ENCODE data around the gene MCF2L2. TPM values are rescaled to one million over a fixed set of nuclear protein-coding genes. Genes with fewer than 3 reads are reported as not detected.
A peak's percentile ranks its signal among the peaks of the same experiment; 100 is the strongest.

Gene MCF2L2
- total RNA-seq, 1 experiment from 2014 or later, result 12.2 TPM

- H3K36me3 ChIP-seq (ENCODE audit: insufficient read depth, low read length), result no peaks in the 10 kb centered on the region
- H3K4me1 ChIP-seq (ENCODE audit: low read length), result peaks cover 29% of the 10 kb centered on the region
- no peaks in the 10 kb centered on the region for H3K27me3 ChIP-seq (ENCODE audit: low read length)
- H3K4me3 ChIP-seq (ENCODE audit: low read length), result no peak overlapping the region
- H3K79me2 ChIP-seq (ENCODE audit: low read length), result no peaks in the 10 kb centered on the region
- no peak overlapping the region for H3K27ac ChIP-seq (ENCODE audit: low read length)
- peak overlapping the region; percentile 51 for H3K4me2 ChIP-seq (ENCODE audit: low read depth, low read length, poor library complexity, severe bottlenecking)
- H3K9ac ChIP-seq (ENCODE audit: low read length), result peak overlapping the region; percentile 29
- no peak overlapping the region for H2AFZ ChIP-seq (ENCODE audit: low read length)
- DNase-seq, result no peak
- H3K9me3 ChIP-seq (ENCODE audit: low read length), result no peaks in the 10 kb centered on the region
- H3K9me2 ChIP-seq (replicated peaks; ENCODE audit: insufficient read depth, low read length), result no peaks in the 10 kb centered on the region
- H4K20me1 ChIP-seq (ENCODE audit: insufficient read depth, low read depth, low read length), result no peaks in the 10 kb centered on the region
Measured at GRCh38 chr3:183285318-183285717, 143.1 kb downstream of the MCF2L2 start.

- no peak overlapping the region for H3K9ac ChIP-seq (ENCODE audit: low read length)
- no peak overlapping the region for H2AFZ ChIP-seq (ENCODE audit: low read length)
- no peak overlapping the region for H3K4me2 ChIP-seq (ENCODE audit: low read depth, low read length, poor library complexity, severe bottlenecking)
- no peak overlapping the region for H3K4me3 ChIP-seq (ENCODE audit: low read length)
- no peaks in the 10 kb centered on the region for H3K27me3 ChIP-seq (ENCODE audit: low read length)
- H3K9me3 ChIP-seq (ENCODE audit: low read length), result no peaks in the 10 kb centered on the region
- H3K4me1 ChIP-seq (ENCODE audit: low read length), result peaks cover 26% of the 10 kb centered on the region
- DNase-seq, result no peak
- no peaks in the 10 kb centered on the region for H3K36me3 ChIP-seq (ENCODE audit: insufficient read depth, low read length)
- no peaks in the 10 kb centered on the region for H3K79me2 ChIP-seq (ENCODE audit: low read length)
- no peaks in the 10 kb centered on the region for H4K20me1 ChIP-seq (ENCODE audit: insufficient read depth, low read depth, low read length)
- H3K27ac ChIP-seq (ENCODE audit: low read length), result no peak overlapping the region
- H3K9me2 ChIP-seq (replicated peaks; ENCODE audit: insufficient read depth, low read length), result no peaks in the 10 kb centered on the region
Measured at GRCh38 chr3:183284570-183284969, 143.8 kb downstream of the MCF2L2 start.

GRCh38 chr3:183283886-183284285 lies 144.5 kb downstream of the MCF2L2 start:
- DNase-seq, result no peak
- H2AFZ ChIP-seq (ENCODE audit: low read length), result no peak overlapping the region
- no peaks in the 10 kb centered on the region for H3K27me3 ChIP-seq (ENCODE audit: low read length)

GRCh38 chr3:183281126-183281797 lies 147.2 kb downstream of the MCF2L2 start:
- Histone ChIP-seq H3K9me3 (ENCODE audit: low read length) (no peaks in the 10 kb centered on the region), H3K9ac (ENCODE audit: low read length) (no peak overlapping the region), H3K79me2 (ENCODE audit: low read length) (no peaks in the 10 kb centered on the region), H3K4me2 (ENCODE audit: low read depth, low read length, poor library complexity, severe bottlenecking) (no peak overlapping the region), H4K20me1 (ENCODE audit: insufficient read depth, low read depth, low read length) (no peaks in the 10 kb centered on the region), H3K4me1 (ENCODE audit: low read length) (peaks cover 31% of the 10 kb centered on the region), H2AFZ (ENCODE audit: low read length) (no peak overlapping the region), H3K27me3 (ENCODE audit: low read length) (no peaks in the 10 kb centered on the region), H3K9me2 (replicated peaks; ENCODE audit: insufficient read depth, low read length) (no peaks in the 10 kb centered on the region), H3K27ac (ENCODE audit: low read length) (no peak overlapping the region), H3K4me3 (ENCODE audit: low read length) (no peak overlapping the region), H3K36me3 (ENCODE audit: insufficient read depth, low read length) (no peaks in the 10 kb centered on the region)
- no peak for DNase-seq

More at GRCh38 chr3:183283886-183284285, 144.5 kb downstream of the MCF2L2 start:
- Histone ChIP-seq H3K4me3 (ENCODE audit: low read length) (no peak overlapping the region), H3K79me2 (ENCODE audit: low read length) (no peaks in the 10 kb centered on the region), H4K20me1 (ENCODE audit: insufficient read depth, low read depth, low read length) (no peaks in the 10 kb centered on the region), H3K9me3 (ENCODE audit: low read length) (no peaks in the 10 kb centered on the region), H3K9me2 (replicated peaks; ENCODE audit: insufficient read depth, low read length) (no peaks in the 10 kb centered on the region), H3K4me1 (ENCODE audit: low read length) (peaks cover 31% of the 10 kb centered on the region), H3K4me2 (ENCODE audit: low read depth, low read length, poor library complexity, severe bottlenecking) (no peak overlapping the region), H3K9ac (ENCODE audit: low read length) (no peak overlapping the region), H3K36me3 (ENCODE audit: insufficient read depth, low read length) (no peaks in the 10 kb centered on the region), H3K27ac (ENCODE audit: low read length) (no peak overlapping the region)

GRCh38 chr3:183279371-183279770 lies 149.0 kb downstream of the MCF2L2 start:
- no peaks in the 10 kb centered on the region for H3K79me2 ChIP-seq (ENCODE audit: low read length)
- no peaks in the 10 kb centered on the region for H3K9me3 ChIP-seq (ENCODE audit: low read length)
- no peaks in the 10 kb centered on the region for H3K9me2 ChIP-seq (replicated peaks; ENCODE audit: insufficient read depth, low read length)
- H3K4me2 ChIP-seq (ENCODE audit: low read depth, low read length, poor library complexity, severe bottlenecking), result no peak overlapping the region
- peaks cover 31% of the 10 kb centered on the region for H3K4me1 ChIP-seq (ENCODE audit: low read length)
- no peaks in the 10 kb centered on the region for H4K20me1 ChIP-seq (ENCODE audit: insufficient read depth, low read depth, low read length)
- H3K36me3 ChIP-seq (ENCODE audit: insufficient read depth, low read length), result no peaks in the 10 kb centered on the region
- no peak overlapping the region for H3K27ac ChIP-seq (ENCODE audit: low read length)
- H3K4me3 ChIP-seq (ENCODE audit: low read length), result no peak overlapping the region
- H2AFZ ChIP-seq (ENCODE audit: low read length), result no peak overlapping the region
- H3K27me3 ChIP-seq (ENCODE audit: low read length), result no peaks in the 10 kb centered on the region
- no peak for DNase-seq
- no peak overlapping the region for H3K9ac ChIP-seq (ENCODE audit: low read length)

GRCh38 chr3:183278479-183279088 lies 149.8 kb downstream of the MCF2L2 start:
- DNase-seq, result no peak
- Histone ChIP-seq H4K20me1 (ENCODE audit: insufficient read depth, low read depth, low read length) (no peaks in the 10 kb centered on the region), H3K4me3 (ENCODE audit: low read length) (no peak overlapping the region), H3K4me1 (ENCODE audit: low read length) (peaks cover 31% of the 10 kb centered on the region), H2AFZ (ENCODE audit: low read length) (no peak overlapping the region), H3K9ac (ENCODE audit: low read length) (no peak overlapping the region), H3K79me2 (ENCODE audit: low read length) (no peaks in the 10 kb centered on the region), H3K9me3 (ENCODE audit: low read length) (no peaks in the 10 kb centered on the region), H3K27me3 (ENCODE audit: low read length) (no peaks in the 10 kb centered on the region), H3K36me3 (ENCODE audit: insufficient read depth, low read length) (no peaks in the 10 kb centered on the region), H3K9me2 (replicated peaks; ENCODE audit: insufficient read depth, low read length) (no peaks in the 10 kb centered on the region), H3K4me2 (ENCODE audit: low read depth, low read length, poor library complexity, severe bottlenecking) (no peak overlapping the region), H3K27ac (ENCODE audit: low read length) (no peak overlapping the region)

GRCh38 chr3:183277260-183277659 lies 151.2 kb downstream of the MCF2L2 start:
- no peak overlapping the region for H3K9ac ChIP-seq (ENCODE audit: low read length)
- no peak overlapping the region for H3K27ac ChIP-seq (ENCODE audit: low read length)
- no peak overlapping the region for H2AFZ ChIP-seq (ENCODE audit: low read length)
- no peak for DNase-seq
- no peaks in the 10 kb centered on the region for H3K9me2 ChIP-seq (replicated peaks; ENCODE audit: insufficient read depth, low read length)
- H3K4me2 ChIP-seq (ENCODE audit: low read depth, low read length, poor library complexity, severe bottlenecking), result no peak overlapping the region
- H3K4me1 ChIP-seq (ENCODE audit: low read length), result peaks cover 35% of the 10 kb centered on the region
- no peaks in the 10 kb centered on the region for H3K79me2 ChIP-seq (ENCODE audit: low read length)
- H3K9me3 ChIP-seq (ENCODE audit: low read length), result no peaks in the 10 kb centered on the region
- H4K20me1 ChIP-seq (ENCODE audit: insufficient read depth, low read depth, low read length), result no peaks in the 10 kb centered on the region
- no peaks in the 10 kb centered on the region for H3K36me3 ChIP-seq (ENCODE audit: insufficient read depth, low read length)
- H3K4me3 ChIP-seq (ENCODE audit: low read length), result no peak overlapping the region
- H3K27me3 ChIP-seq (ENCODE audit: low read length), result no peaks in the 10 kb centered on the region

- no peaks in the 10 kb centered on the region for H3K27me3 ChIP-seq (ENCODE audit: low read length)
- H2AFZ ChIP-seq (ENCODE audit: low read length), result no peak overlapping the region
- H3K36me3 ChIP-seq (ENCODE audit: insufficient read depth, low read length), result no peaks in the 10 kb centered on the region
- H3K9me3 ChIP-seq (ENCODE audit: low read length), result no peaks in the 10 kb centered on the region
- H3K79me2 ChIP-seq (ENCODE audit: low read length), result no peaks in the 10 kb centered on the region
- peaks cover 35% of the 10 kb centered on the region for H3K4me1 ChIP-seq (ENCODE audit: low read length)
- DNase-seq, result no peak
- H4K20me1 ChIP-seq (ENCODE audit: insufficient read depth, low read depth, low read length), result no peaks in the 10 kb centered on the region
- no peak overlapping the region for H3K9ac ChIP-seq (ENCODE audit: low read length)
- H3K27ac ChIP-seq (ENCODE audit: low read length), result peak overlapping the region; percentile 55
- peak overlapping the region; percentile 33 for H3K4me2 ChIP-seq (ENCODE audit: low read depth, low read length, poor library complexity, severe bottlenecking)
- no peaks in the 10 kb centered on the region for H3K9me2 ChIP-seq (replicated peaks; ENCODE audit: insufficient read depth, low read length)
- H3K4me3 ChIP-seq (ENCODE audit: low read length), result no peak overlapping the region
Measured at GRCh38 chr3:183275937-183276336, 152.5 kb downstream of the MCF2L2 start.
